Astrocyte (in vitro differentiated cells and primary cell): Measurements from ENCODE around the gene RBM47.

Experiments
- EZH2 ChIP-seq: IDR thresholded peaks from 2 replicates; pipeline ENCODE4 v1.6.1; 2012; ENCODE audit warnings: mild to moderate bottlenecking, low read length, inconsistent platforms; ENCODE audit not compliant: insufficient read depth
- TF ChIP-seq, protein P1 (sequence below): IDR thresholded peaks from 2 replicates; pipeline ENCODE4 v1.5.1; 2011; ENCODE audit warnings: low read depth, mild to moderate bottlenecking, inconsistent platforms, low read length, moderate library complexity; ENCODE audit not compliant: insufficient read depth

DNA sequence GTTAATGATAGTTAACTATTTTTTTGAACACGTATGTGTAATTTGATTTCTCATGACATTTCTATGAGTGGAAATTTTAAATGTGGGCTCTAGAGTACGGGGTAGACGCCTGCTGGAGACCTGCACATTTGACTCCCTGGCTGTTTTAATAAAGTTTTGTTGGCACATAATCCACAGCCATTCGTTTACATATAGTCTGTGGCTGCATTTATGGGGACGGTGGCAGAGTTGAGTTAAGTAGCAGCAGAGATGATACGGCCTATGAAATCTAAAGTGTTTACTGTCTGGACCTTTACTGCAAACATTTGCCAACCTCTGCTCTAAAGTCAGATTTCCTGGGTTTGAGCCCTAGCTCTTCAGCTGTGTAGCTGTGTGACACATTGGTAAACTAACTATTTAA is 175.8 kb downstream of the RBM47 start:
- TF ChIP-seq, protein P1, sequence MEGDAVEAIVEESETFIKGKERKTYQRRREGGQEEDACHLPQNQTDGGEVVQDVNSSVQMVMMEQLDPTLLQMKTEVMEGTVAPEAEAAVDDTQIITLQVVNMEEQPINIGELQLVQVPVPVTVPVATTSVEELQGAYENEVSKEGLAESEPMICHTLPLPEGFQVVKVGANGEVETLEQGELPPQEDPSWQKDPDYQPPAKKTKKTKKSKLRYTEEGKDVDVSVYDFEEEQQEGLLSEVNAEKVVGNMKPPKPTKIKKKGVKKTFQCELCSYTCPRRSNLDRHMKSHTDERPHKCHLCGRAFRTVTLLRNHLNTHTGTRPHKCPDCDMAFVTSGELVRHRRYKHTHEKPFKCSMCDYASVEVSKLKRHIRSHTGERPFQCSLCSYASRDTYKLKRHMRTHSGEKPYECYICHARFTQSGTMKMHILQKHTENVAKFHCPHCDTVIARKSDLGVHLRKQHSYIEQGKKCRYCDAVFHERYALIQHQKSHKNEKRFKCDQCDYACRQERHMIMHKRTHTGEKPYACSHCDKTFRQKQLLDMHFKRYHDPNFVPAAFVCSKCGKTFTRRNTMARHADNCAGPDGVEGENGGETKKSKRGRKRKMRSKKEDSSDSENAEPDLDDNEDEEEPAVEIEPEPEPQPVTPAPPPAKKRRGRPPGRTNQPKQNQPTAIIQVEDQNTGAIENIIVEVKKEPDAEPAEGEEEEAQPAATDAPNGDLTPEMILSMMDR, result no peak
- no peak for TF ChIP-seq EZH2
